Thoracic aorta (tissue), 2 donors: ENCODE data around the gene KLRC3. TPM values are rescaled to one million over a fixed set of nuclear protein-coding genes. Genes with fewer than 3 reads are reported as not detected.
"Not testable (repeated sequence)": the region's sequence is repeated elsewhere in the genome, so short reads cannot be mapped to it uniquely, and the experiment has no call there.

Source experiments
- ATAC-seq: fragments of 150-250 bp; one replicate; pipeline ENCODE4 v1.8.0; 2017; ENCODE audit warnings: low read depth; ENCODE audit not compliant: insufficient number of reproducible peaks, low FRiP score
- DNase-seq: peaks from one replicate; pipeline ENCODE4 v3.0.0-alpha.2; 2020; ENCODE audit warnings: low spot score
- H3K27ac ChIP-seq, 2 donors: fragments of 200-600 bp; sonication (generic); 1 replicate in 1 of 2; 2 replicates in 1 of 2; pipeline ENCODE4 v1.5.1; 2016; ENCODE audit warnings: mild to moderate bottlenecking in 2 of 2, moderate library complexity in 2 of 2
- H3K27me3 ChIP-seq: fragments of 200-600 bp; sonication (generic); replicated peaks from 2 replicates; pipeline ENCODE4 v1.6.0; 2016; ENCODE audit warnings: mild to moderate bottlenecking; ENCODE audit not compliant: insufficient read depth
- H3K36me3 ChIP-seq: fragments of 200-600 bp; sonication (generic); one replicate; pipeline ENCODE4 v1.5.1; 2016
- H3K4me1 ChIP-seq, 2 donors: fragments of 200-600 bp; sonication (generic); 1 replicate in 1 of 2; 2 replicates in 1 of 2; pipeline versions ENCODE4 v1.5.1 to v1.6.0; 2016; ENCODE audit warnings: low read depth in 2 of 2, mild to moderate bottlenecking in 1 of 2; ENCODE audit not compliant: control insufficient read depth in 1 of 2
- H3K4me3 ChIP-seq: fragments of 200-600 bp; sonication (generic); 2 replicates; pipeline ENCODE4 v1.5.1; 2016; ENCODE audit warnings: mild to moderate bottlenecking
- H3K9me3 ChIP-seq: fragments of 200-600 bp; sonication (generic); 2 replicates; pipeline ENCODE4 v1.5.1; 2016
- total RNA-seq, 2 donors: library from RNA; depleted of rRNA; stranded (reverse); fragments of >200 nt; gene quantifications; one replicate each; pipeline versions ENCODE4 v1.1.0 to v1.2.3, GENCODE V29; 2016
- TF ChIP-seq, protein P1 (sequence below): fragments of 200-600 bp; sonication (generic); IDR thresholded peaks from one replicate; pipeline ENCODE4 v1.5.1; 2019; ENCODE audit warnings: antibody characterized with exemption

The KLRC3 gene
- total RNA-seq, 2 donors from 2014 or later, result 0.68 TPM; not detected in 1

DNA sequence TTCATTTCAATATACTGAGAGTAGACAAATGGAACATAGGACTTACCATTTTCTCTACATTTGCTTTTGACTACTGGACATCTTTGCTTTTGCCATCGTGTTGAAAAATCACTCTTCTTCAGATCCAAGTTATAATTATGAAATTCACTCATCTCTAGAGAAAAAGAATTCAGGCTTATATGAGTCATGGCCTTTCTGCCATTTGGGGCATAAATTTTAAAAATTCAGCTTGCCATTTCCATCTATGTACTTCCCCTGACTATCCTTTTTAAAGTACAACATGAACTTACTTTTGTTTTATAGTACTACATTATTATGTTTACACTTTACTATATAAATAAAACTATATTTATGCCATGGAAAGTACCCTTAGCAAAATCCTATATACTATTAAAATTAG, 33.5 kb downstream of the KLRC3 start:
- H3K4me1 ChIP-seq, result no peaks in the 10 kb centered on the region
- no peak for DNase-seq
- H3K4me3 ChIP-seq, result no peak overlapping the region
- H3K9me3 ChIP-seq, result no peaks in the 10 kb centered on the region
- H3K27ac ChIP-seq, result no peak overlapping the region
- TF ChIP-seq, protein P1, sequence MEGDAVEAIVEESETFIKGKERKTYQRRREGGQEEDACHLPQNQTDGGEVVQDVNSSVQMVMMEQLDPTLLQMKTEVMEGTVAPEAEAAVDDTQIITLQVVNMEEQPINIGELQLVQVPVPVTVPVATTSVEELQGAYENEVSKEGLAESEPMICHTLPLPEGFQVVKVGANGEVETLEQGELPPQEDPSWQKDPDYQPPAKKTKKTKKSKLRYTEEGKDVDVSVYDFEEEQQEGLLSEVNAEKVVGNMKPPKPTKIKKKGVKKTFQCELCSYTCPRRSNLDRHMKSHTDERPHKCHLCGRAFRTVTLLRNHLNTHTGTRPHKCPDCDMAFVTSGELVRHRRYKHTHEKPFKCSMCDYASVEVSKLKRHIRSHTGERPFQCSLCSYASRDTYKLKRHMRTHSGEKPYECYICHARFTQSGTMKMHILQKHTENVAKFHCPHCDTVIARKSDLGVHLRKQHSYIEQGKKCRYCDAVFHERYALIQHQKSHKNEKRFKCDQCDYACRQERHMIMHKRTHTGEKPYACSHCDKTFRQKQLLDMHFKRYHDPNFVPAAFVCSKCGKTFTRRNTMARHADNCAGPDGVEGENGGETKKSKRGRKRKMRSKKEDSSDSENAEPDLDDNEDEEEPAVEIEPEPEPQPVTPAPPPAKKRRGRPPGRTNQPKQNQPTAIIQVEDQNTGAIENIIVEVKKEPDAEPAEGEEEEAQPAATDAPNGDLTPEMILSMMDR, result no peak
- no peak for ATAC-seq
- no peaks in the 10 kb centered on the region for H3K27me3 ChIP-seq
- no peaks in the 10 kb centered on the region for H3K36me3 ChIP-seq

GRCh38 chr12:10385166-10385613, 35.2 kb downstream of the KLRC3 start:
- TF ChIP-seq, protein P1, result no peak

DNA sequence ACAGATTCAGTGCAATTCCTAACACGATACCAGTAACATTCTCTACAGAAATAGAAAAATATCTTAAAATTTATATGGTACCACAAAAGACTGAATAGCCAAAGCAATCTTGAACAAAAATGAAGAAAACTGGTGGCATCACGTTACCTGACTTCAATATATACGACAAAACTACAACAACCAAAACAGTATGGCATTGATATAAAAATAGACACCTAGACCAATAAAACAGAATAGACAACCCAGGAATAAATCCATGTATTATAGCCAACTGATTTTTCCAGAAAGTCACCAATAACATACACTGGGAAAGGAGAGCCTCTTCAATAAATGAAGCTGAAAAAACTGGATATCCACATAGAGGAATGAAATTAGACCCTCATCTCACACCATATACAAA, 36.2 kb downstream of the KLRC3 start:
- H3K36me3 ChIP-seq, result no peaks in the 10 kb centered on the region
- no peak overlapping the region for H3K4me3 ChIP-seq
- H3K9me3 ChIP-seq, result no peaks in the 10 kb centered on the region
- no peaks in the 10 kb centered on the region for H3K27me3 ChIP-seq
- no peak overlapping the region for H3K27ac ChIP-seq
- ATAC-seq (no peak), DNase-seq (no peak)
- TF ChIP-seq, protein P1, result no peak
- H3K4me1 ChIP-seq, result no peaks in the 10 kb centered on the region

More at GRCh38 chr12:10385166-10385613, 35.2 kb downstream of the KLRC3 start:
- Histone ChIP-seq H3K27me3 (no peaks in the 10 kb centered on the region), H3K27ac (no peak overlapping the region), H3K9me3 (no peaks in the 10 kb centered on the region), H3K36me3 (no peaks in the 10 kb centered on the region), H3K4me1 (no peaks in the 10 kb centered on the region), H3K4me3 (no peak overlapping the region)
- DNase-seq, result no peak
- ATAC-seq, result no peak

GRCh38 chr12:10381928-10382628, 38.3 kb downstream of the KLRC3 start:
- no peaks in the 10 kb centered on the region for H3K36me3 ChIP-seq
- no peaks in the 10 kb centered on the region for H3K27me3 ChIP-seq
- H3K27ac ChIP-seq, result no peak overlapping the region
- TF ChIP-seq, protein P1, result no peak
- ATAC-seq (no peak), DNase-seq (no peak)
- no peak overlapping the region for H3K4me3 ChIP-seq
- H3K4me1 ChIP-seq, result no peaks in the 10 kb centered on the region
- no peaks in the 10 kb centered on the region for H3K9me3 ChIP-seq

- not testable (repeated sequence) for H3K27ac ChIP-seq, DNase-seq, H3K27me3 ChIP-seq, H3K9me3 ChIP-seq, ATAC-seq, H3K36me3 ChIP-seq, H3K4me1 ChIP-seq, H3K4me3 ChIP-seq
These were observed 41.7 kb downstream of the KLRC3 start for GRCh38 chr12:10378737-10379136.

GRCh38 chr12:10374624-10375018, 45.8 kb downstream of the KLRC3 start:
- TF ChIP-seq, protein P1, result no peak
- H3K27me3 ChIP-seq, result no peaks in the 10 kb centered on the region
- H3K4me3 ChIP-seq, result no peak overlapping the region
- DNase-seq, result no peak
- H3K27ac ChIP-seq, result no peak overlapping the region
- ATAC-seq, result no peak
- H3K36me3 ChIP-seq, result no peaks in the 10 kb centered on the region
- H3K9me3 ChIP-seq, result no peaks in the 10 kb centered on the region
- no peaks in the 10 kb centered on the region for H3K4me1 ChIP-seq
